ENCODE data around the gene FBN2.

DNA sequence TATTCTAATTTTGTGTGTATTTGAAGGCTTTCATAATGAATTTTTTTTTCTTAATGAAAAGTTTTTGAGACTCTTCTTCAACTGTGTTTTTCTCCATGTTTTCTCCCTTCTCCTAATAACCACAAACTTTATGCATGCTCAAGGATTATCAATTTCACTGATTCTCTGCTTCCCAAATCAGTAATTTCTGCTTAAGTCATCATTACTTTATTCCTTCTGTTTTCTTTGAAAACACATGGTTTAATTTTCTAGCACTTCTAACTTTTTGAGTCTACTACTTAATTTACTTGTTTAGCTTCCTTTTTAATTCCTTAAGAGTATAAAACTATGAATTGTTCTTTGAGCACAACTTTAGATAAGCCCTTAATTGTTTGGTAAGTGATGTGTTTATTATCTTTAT, 11.5 kb upstream of the FBN2 start:
- TF ChIP-seq, protein P1, sequence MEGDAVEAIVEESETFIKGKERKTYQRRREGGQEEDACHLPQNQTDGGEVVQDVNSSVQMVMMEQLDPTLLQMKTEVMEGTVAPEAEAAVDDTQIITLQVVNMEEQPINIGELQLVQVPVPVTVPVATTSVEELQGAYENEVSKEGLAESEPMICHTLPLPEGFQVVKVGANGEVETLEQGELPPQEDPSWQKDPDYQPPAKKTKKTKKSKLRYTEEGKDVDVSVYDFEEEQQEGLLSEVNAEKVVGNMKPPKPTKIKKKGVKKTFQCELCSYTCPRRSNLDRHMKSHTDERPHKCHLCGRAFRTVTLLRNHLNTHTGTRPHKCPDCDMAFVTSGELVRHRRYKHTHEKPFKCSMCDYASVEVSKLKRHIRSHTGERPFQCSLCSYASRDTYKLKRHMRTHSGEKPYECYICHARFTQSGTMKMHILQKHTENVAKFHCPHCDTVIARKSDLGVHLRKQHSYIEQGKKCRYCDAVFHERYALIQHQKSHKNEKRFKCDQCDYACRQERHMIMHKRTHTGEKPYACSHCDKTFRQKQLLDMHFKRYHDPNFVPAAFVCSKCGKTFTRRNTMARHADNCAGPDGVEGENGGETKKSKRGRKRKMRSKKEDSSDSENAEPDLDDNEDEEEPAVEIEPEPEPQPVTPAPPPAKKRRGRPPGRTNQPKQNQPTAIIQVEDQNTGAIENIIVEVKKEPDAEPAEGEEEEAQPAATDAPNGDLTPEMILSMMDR (conservative IDR thresholded peaks at IDR 0.05) = no peak
- TF ChIP-seq ZFX (IDR thresholded peaks at IDR 0.05) = no peak

Measured in C4-2B (cell line).